Dedifferentiated amniotic fluid mesenchymal stem cell (primary cell): Measurements from ENCODE around the gene ZNF750.

ENCODE experiments used
- DNase-seq: peaks from one replicate; pipeline ENCODE4 v3.0.0-alpha.2; 2016; ENCODE audit errors: extremely low spot score

The ZNF750 gene

DNA sequence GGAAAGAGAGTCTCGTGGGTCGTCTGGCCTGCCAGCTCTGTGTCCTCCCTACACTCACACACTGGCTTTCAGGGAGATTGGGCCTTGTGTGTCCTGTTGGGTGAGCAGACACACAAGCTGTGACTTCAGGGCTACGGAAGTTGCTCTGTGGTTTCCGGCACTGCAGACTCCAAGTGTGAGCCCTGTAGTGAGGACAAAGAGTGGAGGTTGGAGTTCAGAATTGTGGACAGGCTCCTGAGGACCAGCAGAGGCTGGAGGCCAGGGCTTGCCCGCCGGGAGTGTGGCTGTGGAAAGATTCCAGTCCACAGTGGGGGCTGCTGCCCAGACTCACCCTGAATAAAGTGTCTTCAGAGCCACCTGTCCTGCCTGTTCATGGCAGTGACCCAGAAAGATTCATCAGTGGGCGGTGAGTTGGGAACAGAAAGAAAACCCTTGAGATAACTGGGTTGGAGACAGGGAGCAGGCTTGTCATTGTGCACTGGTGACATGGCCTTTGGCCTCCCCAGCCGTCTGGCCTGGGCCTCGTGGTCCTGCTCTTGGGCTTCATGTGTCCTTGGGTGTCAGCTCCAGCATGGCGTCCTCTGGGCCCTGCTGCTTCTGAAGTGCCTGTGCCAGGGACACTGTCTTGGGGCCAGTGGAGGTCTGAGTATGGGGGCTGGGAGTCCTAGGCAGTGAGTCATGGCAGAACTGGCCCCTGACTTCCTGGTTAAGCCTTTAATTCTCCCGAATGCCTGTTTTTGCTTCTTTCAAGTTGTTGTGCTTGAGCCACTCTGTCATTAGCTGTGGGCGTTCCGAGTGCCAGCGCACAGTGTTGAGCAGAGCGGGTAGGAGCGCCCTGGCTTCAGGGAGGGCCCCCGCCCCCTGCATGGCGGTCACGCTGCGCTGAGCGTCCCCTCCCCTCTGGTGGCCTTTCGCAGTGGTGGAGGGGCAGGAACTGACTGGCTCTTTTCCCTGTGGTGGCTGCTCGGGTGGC lies 19.9 kb upstream of the ZNF750 start:
- DNase-seq, result peak; percentile 15

DNA sequence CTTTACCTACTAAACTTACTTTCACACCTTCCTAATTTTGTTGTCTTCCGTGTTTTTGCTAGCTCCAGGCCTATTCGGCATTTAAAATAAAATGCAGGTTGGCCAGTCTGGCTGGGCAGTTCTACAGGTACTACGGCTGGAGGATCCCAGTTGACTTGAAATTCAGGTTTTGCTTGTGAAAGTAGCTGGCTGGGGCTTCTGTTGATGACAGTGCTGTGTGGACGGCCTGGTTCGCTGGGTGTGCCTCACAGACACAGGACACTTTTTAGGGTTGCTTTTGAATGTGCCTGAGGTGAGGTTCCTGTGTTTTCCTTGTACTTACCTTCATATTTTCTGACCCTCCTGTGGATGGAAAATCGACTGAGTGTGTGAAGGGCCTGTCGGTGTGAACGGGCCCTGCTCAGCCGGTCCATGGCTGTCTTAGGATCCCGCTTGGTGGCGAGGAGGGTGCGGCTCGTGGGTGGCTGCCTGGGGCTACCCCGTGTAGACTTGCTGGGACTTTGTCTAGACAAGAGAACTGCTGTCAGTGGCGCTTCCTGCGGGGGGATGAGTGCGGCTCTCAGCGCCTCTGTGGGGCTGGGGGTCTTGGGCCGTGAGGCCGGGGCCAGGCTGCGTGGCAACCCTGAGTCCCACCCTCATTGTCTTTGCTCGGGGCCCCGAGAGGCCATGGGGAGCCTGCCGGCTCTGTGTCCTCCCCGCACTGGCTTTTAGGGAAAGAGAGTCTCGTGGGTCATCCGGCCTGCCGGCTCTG lies 18.7 kb upstream of the ZNF750 start:
- no peak for DNase-seq

DNA sequence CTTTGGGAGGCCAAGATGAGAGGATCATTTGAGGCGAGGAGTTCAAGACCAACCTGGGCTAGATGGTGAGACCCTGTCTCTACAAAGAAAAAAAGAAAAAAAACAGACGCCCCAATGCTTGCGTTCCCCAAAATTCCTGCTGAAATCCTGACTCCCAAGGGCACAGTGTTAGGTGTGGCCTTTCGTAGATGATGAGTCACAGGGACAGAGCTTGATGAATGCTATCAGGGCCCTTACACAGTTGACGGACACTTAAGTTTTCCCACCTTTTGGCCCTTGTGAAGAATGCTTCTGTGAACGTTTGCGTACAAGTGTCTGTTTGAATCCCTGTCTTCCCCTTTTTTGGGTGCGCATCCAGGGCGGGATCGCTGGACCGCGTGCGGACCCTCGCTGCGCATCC lies 16.5 kb upstream of the ZNF750 start:
- DNase-seq, result no peak

DNA sequence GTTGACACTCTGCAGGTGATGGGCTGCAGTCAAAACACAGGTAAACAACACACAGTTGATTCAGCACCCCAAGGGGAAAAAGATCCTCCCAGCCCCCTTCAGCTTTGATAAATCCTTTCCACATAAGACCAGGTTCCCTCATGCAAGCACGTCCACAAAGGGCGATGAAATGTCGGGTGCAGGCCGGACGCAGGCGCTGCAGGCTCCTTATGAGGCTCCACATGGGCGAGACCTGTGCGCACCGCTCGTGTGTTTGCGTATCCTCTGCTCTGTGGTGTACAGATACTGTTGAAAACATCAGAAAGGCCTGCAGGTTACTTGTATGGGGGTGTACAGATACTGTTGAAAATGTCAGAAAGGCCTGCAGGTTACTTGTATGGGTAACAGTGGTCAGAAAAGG lies 14.4 kb upstream of the ZNF750 start:
- no peak for DNase-seq

DNA sequence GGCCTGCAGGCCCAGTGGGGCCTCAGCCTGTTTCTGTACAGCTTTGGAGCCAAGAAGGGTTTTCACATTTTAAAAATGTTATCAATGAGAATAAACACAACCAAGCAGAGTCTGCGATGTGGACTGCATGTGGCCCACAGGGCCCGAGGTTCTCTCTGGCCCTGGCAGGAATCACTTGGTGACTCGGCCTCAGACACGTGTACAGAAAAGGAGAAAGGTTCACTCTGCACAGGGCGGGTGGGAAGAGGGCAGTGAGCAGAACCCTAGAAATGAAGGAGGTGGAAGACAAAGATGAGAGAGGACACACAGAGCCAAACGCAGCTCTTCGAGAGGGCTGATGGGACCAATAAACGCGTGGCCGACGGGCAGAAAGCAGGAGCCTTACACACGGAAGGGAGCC lies 11.6 kb upstream of the ZNF750 start:
- no peak for DNase-seq

DNA sequence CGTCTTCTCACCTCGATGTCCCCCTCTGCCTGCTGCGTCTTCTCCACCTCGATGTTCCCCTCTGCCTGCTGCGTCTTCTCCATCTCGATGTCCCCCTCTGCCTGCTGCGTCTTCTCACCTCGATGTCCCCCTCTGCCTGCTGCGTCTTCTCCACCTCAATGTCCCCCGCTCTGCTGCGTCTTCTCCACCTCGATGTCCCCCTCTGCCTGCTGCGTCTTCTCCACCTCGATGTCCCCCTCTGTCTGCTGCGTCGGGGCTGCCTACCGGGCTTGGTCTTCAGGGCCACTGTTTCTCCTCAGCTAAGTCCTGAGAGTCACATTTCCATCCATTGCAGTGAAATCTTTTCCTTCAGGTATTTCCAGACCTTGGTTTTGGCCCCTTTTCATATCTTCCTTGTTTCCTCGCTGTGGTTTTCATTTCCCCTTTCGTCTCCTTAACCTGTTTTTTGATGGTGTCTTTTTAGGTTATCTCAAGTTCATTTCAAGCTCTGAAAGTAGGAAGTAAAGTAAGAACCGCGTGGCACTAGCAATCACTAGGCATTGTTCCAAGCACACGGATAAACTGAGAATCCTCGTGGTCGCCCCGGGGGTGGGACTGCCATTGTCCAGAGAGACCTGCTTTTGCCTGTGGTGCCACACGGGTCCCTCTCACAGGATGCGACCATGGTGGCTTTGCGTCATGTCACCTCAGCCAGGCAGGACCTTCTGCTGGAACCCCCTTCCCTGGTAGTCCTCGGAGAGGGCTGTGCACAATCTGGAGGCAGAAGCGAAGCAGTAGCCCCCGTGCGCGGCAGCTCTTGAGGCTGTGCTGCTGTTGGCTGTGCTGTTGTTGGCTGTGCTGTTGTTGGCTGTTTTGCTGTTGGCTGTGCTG lies 9.5 kb upstream of the ZNF750 start:
- DNase-seq, result no peak

DNA sequence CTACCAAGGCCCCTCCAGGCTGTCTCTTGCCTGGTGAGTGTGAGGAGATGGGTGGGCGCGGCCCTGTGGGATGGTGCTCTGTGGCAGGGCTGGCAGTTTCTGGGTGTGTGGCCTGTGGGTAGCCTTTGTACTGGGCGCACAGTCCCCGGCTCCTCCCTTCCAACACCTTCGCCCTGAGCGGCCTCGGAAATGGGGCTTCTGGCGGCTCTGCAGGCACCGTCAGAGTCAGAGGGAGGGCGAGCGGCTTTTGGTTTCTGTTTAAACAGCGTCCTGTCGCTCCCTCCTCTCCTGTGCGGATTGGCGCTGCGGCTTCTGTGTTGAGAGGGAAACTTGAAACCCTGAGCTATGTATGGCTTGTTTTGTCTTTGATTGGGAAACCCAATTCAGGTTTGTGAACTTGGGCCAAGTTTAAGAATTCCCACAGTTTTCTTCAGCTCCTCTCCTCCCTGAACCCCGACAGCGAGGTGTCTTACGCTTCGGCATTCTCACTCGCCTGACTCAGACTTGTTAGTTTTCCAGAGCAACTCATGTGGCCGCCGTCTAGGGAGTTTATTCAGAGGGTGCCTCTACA lies 8.3 kb upstream of the ZNF750 start:
- peak; percentile 54 for DNase-seq

DNA sequence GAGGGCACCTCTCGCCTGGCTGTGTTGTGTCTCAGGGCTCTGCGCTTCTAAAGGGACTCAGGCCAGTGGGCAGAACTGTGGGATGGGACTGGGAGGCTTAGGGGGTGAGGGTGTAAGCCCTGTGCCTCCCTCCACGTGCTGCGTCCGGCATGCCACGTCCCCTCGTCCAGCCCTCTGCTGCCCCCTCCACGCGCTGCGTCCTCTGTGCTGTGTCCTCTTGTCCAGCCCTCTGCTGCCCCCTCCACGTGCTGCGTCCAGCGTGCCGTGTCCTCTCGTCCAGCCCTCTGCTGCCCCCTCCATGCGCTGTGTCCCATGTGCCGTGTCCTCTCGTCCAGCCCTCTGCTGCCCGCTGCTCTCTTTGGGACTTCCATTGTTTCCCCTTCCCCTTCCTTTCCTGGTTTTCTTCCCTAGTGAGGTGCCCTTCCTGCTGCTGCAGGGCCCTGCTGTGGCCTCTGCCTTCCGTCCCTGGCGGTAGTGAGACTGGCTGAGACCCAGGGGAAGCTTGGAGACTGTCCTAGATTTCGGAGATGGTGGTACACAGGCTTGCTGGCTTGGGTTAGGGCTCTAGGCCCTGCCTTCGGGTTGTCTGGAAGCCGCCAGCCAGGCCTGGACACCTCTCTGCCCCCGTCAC lies 6.4 kb upstream of the ZNF750 start:
- DNase-seq, result no peak

DNA sequence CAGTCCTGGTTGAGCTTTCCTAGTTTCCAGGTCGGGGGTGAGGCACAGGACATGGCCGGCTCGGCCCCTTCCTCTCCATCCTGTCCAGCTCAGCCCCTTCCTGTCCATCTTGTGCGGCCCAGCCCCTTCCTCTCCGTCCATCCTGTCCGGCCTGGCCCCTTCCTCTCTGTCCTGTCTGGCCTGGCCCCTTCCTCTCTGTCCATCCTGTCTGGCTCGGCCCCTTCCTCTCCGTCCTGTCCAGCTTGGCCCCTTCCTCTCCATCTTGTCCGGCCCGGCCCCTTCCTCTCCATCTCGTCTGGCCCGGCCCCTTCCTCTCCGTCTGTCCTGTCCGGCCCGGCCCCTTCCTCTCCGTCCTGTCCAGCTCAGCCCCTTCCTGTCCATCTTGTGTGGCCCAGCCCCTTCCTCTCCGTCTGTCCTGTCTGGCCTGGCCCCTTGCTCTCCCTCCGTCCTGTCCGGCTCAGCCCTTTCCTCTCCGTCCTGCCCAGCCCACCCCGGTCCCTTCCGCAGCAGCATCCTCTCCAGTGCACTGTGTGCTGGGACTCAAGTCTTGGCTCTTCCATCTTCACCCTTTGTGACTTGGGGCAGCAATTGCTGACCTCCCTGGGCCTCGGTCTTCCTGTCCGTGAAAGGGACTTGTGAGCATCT lies 5.5 kb upstream of the ZNF750 start:
- no peak for DNase-seq

DNA sequence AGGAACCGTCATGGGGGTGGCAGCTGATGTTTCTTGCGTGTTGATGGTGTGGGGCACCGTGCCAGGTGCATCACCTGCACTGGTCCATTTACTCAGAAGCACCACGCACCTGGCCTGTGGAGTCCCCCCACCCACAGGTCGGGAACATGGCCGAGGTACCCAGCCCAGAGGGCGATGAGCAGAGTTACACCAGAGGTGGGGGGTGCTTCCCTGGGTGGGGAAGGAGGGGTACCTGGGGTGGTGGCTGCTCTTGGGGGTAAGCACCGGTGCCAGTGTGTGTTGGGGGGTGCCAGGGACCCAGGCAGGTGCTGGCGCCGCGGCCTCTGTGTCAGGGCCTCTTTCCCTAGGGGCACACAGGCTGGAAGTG lies 5.0 kb upstream of the ZNF750 start:
- no peak for DNase-seq

DNA sequence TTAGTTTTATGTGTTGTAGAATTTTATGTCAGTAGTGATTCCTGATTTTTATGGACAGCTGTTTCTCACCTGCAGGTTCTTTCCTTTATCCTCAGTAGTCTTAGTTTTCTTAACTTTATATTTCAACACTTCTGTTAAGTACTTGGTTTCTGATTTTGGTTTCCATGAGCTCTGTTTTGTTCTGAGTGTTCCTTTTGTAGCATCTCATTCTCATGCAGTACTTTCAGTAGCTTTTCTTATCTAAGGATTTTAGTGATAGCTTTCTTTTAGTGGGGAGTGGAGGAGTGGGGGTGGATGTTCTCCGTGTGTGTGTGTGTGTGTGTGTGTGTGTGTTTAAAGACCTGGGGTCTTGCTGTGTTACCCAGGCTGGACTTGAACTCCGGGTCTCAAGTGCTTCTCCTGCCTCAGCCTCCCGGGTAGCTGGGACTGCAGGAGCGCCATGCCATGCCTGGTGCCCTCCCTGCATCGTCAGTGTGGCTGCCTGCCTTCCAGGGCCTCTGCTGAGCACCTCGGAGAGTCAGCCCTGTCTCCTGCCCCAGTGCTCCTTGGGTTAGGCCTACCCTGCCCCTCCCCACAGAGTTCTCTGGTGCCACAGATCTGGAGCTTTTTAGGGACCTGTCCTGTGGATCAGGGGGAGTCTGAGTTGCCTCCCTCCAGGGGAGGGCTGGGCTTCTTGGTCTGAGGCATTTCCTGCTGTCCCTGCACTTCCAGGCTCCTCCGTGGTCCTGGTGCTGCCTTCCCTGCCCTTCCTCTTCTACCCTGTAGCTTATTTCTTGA lies 4.3 kb upstream of the ZNF750 start:
- DNase-seq, result no peak

DNA sequence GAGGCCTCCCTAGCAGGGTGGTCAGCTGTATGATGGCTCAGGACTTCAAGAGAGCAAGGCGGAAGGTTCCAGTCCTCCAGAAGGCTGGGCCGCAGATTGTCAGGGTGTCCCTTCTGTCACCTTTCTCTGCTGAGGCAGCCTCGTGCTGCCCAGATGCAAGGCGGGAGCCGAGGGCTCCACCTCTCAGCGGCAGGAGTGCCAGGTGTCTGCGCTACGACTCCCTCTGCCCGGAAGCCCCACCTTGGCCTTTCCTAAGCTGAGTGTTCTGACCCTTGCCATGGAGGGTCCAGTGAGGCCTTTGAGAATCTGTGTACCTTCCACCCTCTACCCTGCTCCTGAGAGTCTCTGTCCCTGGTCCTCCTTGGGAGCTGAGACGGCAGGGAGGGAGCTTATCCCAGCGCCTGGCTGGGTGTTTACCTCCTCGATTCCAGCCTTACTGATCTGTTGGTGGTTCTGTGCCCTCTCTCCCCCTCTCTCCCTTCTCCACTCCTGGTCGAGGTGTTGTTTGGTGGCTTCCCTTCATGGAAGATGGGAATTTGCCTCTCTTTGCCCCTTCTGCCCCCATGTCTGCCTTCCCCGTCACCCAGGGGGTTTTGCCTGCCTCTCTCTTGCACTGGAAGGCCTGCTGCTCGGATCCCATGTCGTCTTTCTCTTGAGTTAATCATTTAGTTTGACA lies 2.2 kb upstream of the ZNF750 start:
- no peak for DNase-seq

DNA sequence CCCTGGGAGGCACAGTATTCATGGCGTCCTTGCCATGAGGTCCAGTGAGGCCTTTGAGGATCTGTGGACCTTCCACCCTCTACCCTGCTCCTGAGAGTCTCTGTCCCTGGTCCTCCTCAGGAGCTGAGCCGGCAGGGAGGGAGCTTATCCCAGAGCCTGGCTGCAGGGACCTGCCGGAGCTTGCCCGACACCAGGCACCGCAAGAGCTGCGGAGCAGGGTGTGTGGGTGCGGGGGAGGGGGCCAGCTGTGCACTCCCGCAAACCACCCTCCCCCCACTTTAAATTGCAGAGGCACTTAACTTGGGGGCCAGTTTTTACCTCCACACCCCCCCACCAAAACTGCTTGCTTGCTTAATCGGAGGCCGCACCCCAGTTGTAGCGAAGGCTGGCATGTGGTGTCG lies 609 bp upstream of the ZNF750 start:
- DNase-seq, result no peak

DNA sequence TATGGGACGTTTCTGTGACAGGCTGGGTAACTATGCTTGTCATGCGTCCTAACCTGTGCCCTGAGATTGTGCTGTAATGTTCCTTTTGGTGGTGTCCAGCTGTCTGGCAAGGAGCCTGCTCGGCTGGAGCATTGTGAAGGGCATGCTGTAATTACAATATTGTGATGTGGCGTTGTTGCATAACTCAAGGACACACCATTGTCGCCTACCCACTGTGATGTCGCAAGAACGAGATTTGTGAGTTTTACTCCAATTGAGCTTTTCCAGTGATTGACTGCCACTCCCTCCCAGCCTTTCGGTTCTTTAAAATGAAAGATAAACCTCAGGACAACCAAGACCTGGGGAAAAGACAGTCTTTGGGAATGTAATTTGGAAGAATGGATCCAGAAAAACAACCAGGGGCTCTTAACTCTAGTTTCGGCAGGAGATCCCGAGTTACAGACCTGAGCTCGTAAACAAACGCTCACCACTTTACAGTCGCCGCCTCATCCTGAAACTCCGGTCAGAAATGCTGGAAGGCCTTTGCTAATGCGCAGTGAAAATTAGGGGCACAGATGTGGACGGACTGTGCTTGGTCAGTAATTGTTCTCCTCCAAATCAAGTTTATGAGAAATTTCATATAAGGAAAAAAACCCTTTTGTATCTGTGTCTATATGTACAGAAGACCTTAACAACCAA lies 1.3 kb downstream of the ZNF750 start:
- no peak for DNase-seq

DNA sequence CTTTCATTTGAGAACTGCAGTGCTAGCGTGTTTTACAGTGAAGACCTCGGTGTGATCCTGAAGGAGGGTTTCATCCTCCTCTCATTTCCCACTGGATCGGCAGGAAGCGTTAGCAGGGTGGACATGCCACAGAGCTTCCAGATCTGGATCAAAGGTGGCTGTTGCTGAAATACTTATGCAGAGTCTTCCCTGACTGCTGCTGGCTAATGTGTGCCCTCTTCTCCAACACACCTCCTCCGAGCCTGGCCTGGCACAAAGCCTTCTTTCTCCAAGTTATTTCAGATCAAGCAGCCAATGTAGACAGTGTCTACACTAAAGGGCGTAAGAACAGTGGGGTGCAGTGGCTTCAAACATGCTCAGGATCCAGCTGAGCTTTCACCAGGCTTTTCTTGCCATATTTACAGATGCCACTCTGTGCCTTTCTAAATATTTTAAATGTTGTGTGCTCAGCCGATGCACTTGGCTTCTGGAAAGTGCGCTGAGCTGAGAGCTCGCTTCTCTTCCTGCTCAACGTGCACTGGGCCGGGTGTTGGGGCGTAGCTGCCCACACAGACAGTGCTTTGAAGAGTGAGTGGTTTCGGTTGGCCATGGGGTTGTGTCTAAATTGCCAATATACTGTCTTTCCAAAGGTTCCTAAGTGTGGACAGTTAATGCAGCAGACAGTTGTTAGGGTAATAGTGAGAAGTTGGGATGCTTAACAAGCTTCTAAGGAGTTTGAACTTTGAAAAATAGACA lies 2.1 kb downstream of the ZNF750 start:
- no peak for DNase-seq

DNA sequence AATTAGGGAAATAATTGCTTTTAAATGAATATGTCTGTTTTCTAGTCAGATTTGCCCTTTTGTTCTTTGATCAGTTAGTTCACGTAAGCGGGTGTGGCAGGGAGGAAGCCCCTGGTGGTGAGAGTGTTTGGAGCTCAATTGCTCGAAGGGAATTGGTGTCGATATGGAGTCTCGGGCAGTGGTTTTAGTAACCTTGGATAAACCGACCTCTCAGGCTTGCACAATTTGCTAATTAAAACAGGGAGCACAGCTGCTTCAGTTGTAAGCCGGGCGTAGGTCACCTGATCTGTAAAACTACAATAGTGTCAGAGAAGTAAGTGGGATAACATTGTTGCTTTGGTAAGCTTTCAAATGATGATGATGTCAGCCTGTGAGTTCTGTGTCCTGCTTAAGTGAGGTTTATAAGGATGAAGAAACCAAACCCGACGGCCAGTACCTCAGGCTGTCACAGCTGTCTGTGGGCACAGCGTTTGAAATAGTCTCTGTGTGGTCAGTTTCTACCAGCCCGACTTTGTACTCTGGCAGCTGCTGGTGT lies 2.9 kb downstream of the ZNF750 start:
- no peak for DNase-seq

DNA sequence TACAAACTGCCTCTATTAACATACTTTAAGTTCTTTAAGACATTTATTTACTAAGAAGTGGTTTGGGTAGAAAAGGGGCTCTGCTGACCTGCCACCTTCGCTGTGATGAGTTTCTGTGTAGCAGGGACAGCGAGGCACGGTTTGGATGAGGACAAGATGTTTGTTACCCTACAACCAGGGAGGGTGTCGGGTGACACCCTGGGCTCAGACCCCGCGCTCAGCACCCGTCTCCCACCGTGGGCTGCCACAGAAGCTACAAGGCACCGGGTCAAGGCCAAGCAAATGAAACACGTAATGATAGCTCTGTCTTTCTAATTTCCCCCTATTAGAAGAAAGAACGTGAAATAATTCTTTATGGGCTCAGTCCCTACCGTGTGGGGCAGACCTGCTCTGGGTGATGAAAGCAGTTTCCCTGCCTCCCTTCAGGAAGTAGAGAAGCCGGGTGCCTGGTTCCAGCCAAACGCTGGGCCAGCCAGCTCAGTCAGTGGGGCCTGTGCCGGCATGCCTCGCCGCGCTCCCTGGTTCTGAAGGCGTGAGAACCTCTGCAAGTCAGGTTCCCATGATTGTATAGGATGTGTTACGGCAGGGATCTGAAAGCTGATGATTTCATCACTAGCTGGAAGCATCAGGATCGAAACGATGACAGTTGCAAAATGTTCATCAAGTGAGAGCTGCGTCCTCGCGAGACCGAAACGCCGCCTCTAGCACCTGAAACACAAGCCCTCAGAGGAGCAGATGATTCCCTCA lies 3.9 kb downstream of the ZNF750 start:
- no peak for DNase-seq
